Measurements from ENCODE around the gene TCP1.
"Not testable (repeated sequence)": the region's sequence is repeated elsewhere in the genome, so short reads cannot be mapped to it uniquely, and the experiment has no call there.

Gene TCP1

GRCh38 chr6:159805440-159806020 is 16.1 kb upstream of the TCP1 start:
- TF ChIP-seq CTCF (IDR thresholded peaks at IDR 0.05; ENCODE audit: extremely low read depth, missing control alignments) = no peak
- no peak for DNase-seq (ENCODE audit: low spot score)

- no peak for TF ChIP-seq CTCF (IDR thresholded peaks at IDR 0.05; ENCODE audit: extremely low read depth, missing control alignments)
- no peak for DNase-seq (ENCODE audit: low spot score)
Measured at GRCh38 chr6:159804504-159804903, 15.1 kb upstream of the TCP1 start.

GRCh38 chr6:159801935-159802334 is 12.5 kb upstream of the TCP1 start:
- TF ChIP-seq CTCF (IDR thresholded peaks at IDR 0.05; ENCODE audit: extremely low read depth, missing control alignments) = no peak
- DNase-seq (ENCODE audit: low spot score) = no peak

GRCh38 chr6:159800141-159800865 is 10.9 kb upstream of the TCP1 start, which contains the start of gene PNLDC1:
Gene PNLDC1 (plus strand): TSS chr6:159800276. CDS start chr6:159800308, 32 bp downstream.
- no peak for DNase-seq (ENCODE audit: low spot score)
- no peak for TF ChIP-seq CTCF (IDR thresholded peaks at IDR 0.05; ENCODE audit: extremely low read depth, missing control alignments)

- no peak for TF ChIP-seq CTCF (IDR thresholded peaks at IDR 0.05; ENCODE audit: extremely low read depth, missing control alignments)
- DNase-seq (ENCODE audit: low spot score) = no peak
Measured at GRCh38 chr6:159797554-159797953, 8.2 kb upstream of the TCP1 start.

- DNase-seq (ENCODE audit: low spot score) = not testable (repeated sequence)
Measured at GRCh38 chr6:159794976-159795375, 5.6 kb upstream of the TCP1 start.

GRCh38 chr6:159790956-159791598 is 1.7 kb upstream of the TCP1 start:
- DNase-seq (ENCODE audit: low spot score) = peak; percentile 17
- no peak for TF ChIP-seq CTCF (IDR thresholded peaks at IDR 0.05; ENCODE audit: extremely low read depth, missing control alignments)
